Measurements from ENCODE around the gene COL12A1. TPM values are rescaled to one million over a fixed set of nuclear protein-coding genes. Genes with fewer than 3 reads are reported as not detected.
A peak's percentile ranks its signal among the peaks of the same experiment; 100 is the strongest.

Gene COL12A1
- total and polyA plus RNA-seq, 2 donors (not counting 1 experiment from before 2014, with no cell fraction given), result 1,023 to 1,075 TPM

DNA sequence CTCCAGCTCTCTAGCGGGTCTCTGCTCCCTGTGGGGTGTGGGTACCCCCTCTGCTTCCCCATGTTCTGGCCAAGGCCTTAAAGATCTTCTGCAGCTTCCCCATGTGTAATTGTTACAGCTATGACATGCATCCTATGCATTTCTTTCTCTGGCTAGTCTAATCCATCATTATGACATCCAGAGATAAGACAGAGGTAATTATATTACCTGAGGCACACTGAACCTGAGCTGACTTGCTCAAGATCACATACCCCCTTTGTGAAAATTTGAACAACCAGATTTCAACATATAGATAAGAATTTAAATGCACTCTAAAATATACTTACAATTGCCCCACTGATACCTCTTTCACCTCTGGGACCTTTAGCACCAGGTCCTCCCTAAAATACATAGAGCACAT lies 102.4 kb downstream of the COL12A1 start:
- Histone ChIP-seq H3K9ac (ENCODE audit: insufficient read depth, low read length) (no peak overlapping the region), H3K4me2 (ENCODE audit: extremely low read depth, insufficient read depth, low read length) (no peak overlapping the region), H3K27ac (ENCODE audit: insufficient read depth, low read length) (peak overlapping the region; percentile 48), H3K4me1 (ENCODE audit: control insufficient read depth, extremely low read depth, insufficient read depth, low read length) (peaks cover 29% of the 10 kb centered on the region), H3K36me3 (ENCODE audit: control insufficient read depth, insufficient read depth, low read length) (peaks cover 15% of the 10 kb centered on the region), H3K4me3 (replicated peaks in 1 of 4; ENCODE audit: control extremely low read depth in 1 of 4, insufficient read depth in 1 of 4, low read depth in 3 of 4, low read length in 4 of 4) (no peak overlapping the region), H3K79me2 (ENCODE audit: control insufficient read depth, insufficient read depth, low read length) (peaks cover 2% of the 10 kb centered on the region), H4K20me1 (ENCODE audit: control insufficient read depth, extremely low read depth, insufficient read depth, low read length) (no peaks in the 10 kb centered on the region), H3K9me3 (ENCODE audit: control insufficient read depth, insufficient read depth, low read depth, low read length) (no peaks in the 10 kb centered on the region), H2AFZ (ENCODE audit: low read length) (no peak overlapping the region), H3K27me3 (ENCODE audit: control insufficient read depth, insufficient read depth, low read length) (no peaks in the 10 kb centered on the region)
- TF ChIP-seq CTCF (conservative IDR thresholded peaks at IDR 0.05 in 1 of 2, IDR thresholded peaks at IDR 0.05 in 1 of 2; ENCODE audit: low read depth in 1 of 2, low read length in 2 of 2) (no peak), EZH2 (IDR thresholded peaks at IDR 0.05; ENCODE audit: low read length, missing control alignments) (no peak)
- DNase-seq (ENCODE audit: low read depth in 2 of 2), result no peak

DNA sequence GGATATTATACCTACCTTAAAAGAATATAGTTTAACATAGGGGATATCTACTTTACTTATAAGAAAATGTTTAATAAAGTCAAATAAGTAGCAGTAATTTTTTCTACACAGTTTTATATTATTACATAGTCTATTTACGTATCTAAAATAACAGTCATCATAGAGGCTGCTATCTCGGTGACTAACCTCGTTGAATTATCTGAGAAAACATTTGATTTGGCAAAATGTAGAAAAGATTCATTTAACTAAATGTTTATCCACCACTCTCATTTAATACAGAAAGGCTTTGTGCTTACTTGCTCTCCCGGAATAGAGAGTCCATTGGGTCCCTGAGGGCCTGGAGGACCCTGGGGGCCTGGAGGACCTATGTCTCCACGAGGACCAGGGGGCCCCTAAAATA lies 103.6 kb downstream of the COL12A1 start:
- Histone ChIP-seq H3K27me3 (ENCODE audit: control insufficient read depth, insufficient read depth, low read length) (no peaks in the 10 kb centered on the region), H3K79me2 (ENCODE audit: control insufficient read depth, insufficient read depth, low read length) (peaks cover 6% of the 10 kb centered on the region), H3K4me2 (ENCODE audit: extremely low read depth, insufficient read depth, low read length) (no peak overlapping the region), H3K4me1 (ENCODE audit: control insufficient read depth, extremely low read depth, insufficient read depth, low read length) (peaks cover 34% of the 10 kb centered on the region), H4K20me1 (ENCODE audit: control insufficient read depth, extremely low read depth, insufficient read depth, low read length) (no peaks in the 10 kb centered on the region), H3K27ac (ENCODE audit: insufficient read depth, low read length) (peak overlapping the region; percentile 75), H3K9ac (ENCODE audit: insufficient read depth, low read length) (peak overlapping the region; percentile 39), H3K4me3 (replicated peaks in 1 of 4; ENCODE audit: control extremely low read depth in 1 of 4, insufficient read depth in 1 of 4, low read depth in 3 of 4, low read length in 4 of 4) (no peak overlapping the region), H3K9me3 (ENCODE audit: control insufficient read depth, insufficient read depth, low read depth, low read length) (no peaks in the 10 kb centered on the region), H2AFZ (ENCODE audit: low read length) (no peak overlapping the region), H3K36me3 (ENCODE audit: control insufficient read depth, insufficient read depth, low read length) (peaks cover 16% of the 10 kb centered on the region)
- TF ChIP-seq CTCF (conservative IDR thresholded peaks at IDR 0.05 in 1 of 2, IDR thresholded peaks at IDR 0.05 in 1 of 2; ENCODE audit: low read depth in 1 of 2, low read length in 2 of 2), result no peak
- TF ChIP-seq EZH2 (IDR thresholded peaks at IDR 0.05; ENCODE audit: low read length, missing control alignments), result no peak
- peak; percentile 41 to 63 for DNase-seq (ENCODE audit: low read depth in 2 of 2)

DNA sequence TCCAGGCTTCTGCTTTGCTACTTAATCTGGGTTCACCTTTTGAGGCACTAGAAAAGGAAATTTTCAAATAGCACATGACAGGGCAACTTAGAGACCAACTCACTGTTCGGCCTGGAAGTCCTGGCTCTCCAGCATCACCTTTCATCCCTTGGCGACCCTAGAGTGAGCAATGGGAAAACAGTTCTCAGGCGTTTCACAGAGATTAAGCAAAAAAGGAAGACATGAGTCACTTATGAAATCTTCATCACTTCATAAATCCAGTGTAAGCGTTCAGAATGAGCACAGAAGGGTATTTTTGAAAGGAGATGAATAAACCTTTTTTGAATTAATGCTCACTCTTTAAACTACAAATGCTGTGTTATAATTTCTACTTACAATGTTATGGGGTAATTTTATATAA lies 104.0 kb downstream of the COL12A1 start:
- H3K36me3 ChIP-seq (ENCODE audit: control insufficient read depth, insufficient read depth, low read length), result peaks cover 19% of the 10 kb centered on the region
- peaks cover 9% of the 10 kb centered on the region for H3K79me2 ChIP-seq (ENCODE audit: control insufficient read depth, insufficient read depth, low read length)
- H3K9ac ChIP-seq (ENCODE audit: insufficient read depth, low read length), result no peak overlapping the region
- peak; percentile 82 to 91 for DNase-seq (ENCODE audit: low read depth in 2 of 2)
- H3K4me1 ChIP-seq (ENCODE audit: control insufficient read depth, extremely low read depth, insufficient read depth, low read length), result peaks cover 34% of the 10 kb centered on the region
- no peaks in the 10 kb centered on the region for H4K20me1 ChIP-seq (ENCODE audit: control insufficient read depth, extremely low read depth, insufficient read depth, low read length)
- H3K27ac ChIP-seq (ENCODE audit: insufficient read depth, low read length), result peak overlapping the region; percentile 75
- no peaks in the 10 kb centered on the region for H3K27me3 ChIP-seq (ENCODE audit: control insufficient read depth, insufficient read depth, low read length)
- H2AFZ ChIP-seq (ENCODE audit: low read length), result no peak overlapping the region
- TF ChIP-seq EZH2 (IDR thresholded peaks at IDR 0.05; ENCODE audit: low read length, missing control alignments), result no peak
- TF ChIP-seq CTCF (conservative IDR thresholded peaks at IDR 0.05 in 1 of 2, IDR thresholded peaks at IDR 0.05 in 1 of 2; ENCODE audit: low read depth in 1 of 2, low read length in 2 of 2), result no peak
- H3K4me3 ChIP-seq (replicated peaks in 1 of 4; ENCODE audit: control extremely low read depth in 1 of 4, insufficient read depth in 1 of 4, low read depth in 3 of 4, low read length in 4 of 4), result no peak overlapping the region
- no peak overlapping the region for H3K4me2 ChIP-seq (ENCODE audit: extremely low read depth, insufficient read depth, low read length)
- no peaks in the 10 kb centered on the region for H3K9me3 ChIP-seq (ENCODE audit: control insufficient read depth, insufficient read depth, low read depth, low read length)
